PC-3 (cell line): ENCODE measurements around the gene JAK3. TPM values are rescaled to one million over a fixed set of nuclear protein-coding genes. Genes with fewer than 3 reads are reported as not detected.

Experiments
- ATAC-seq: fragments of 200-7000 bp; cut with Tn5 transposase; 2 replicates; pipeline ENCODE4 v1.9.1; 2020; ENCODE audit warnings: mild to moderate bottlenecking, moderate library complexity
- BruUV-seq: library from RNA; stranded (reverse); fragments of 400-500 nt; replicated peaks from 2 replicates; lab custom pipeline; 2021; lab: Mats Ljungman, UMichigan
- CTCF ChIA-PET: fragments of 300-600 bp; sonication (Branson Sonifier 250); formaldehyde crosslinking; loops from one replicate; lab custom pipeline; 2022; ENCODE audit warnings: antibody characterized with exemption; lab: Charles Lee
- POLR2A ChIA-PET: fragments of 300-600 bp; sonication (Branson Sonifier 250); formaldehyde crosslinking; loops from one replicate; lab custom pipeline; 2022; ENCODE audit warnings: antibody characterized with exemption; ENCODE audit not compliant: unreplicated experiment; lab: Charles Lee
- DNase-seq: peaks from one replicate; pipeline ENCODE4 v3.0.0-alpha.2; 2015
- H2AFZ ChIP-seq: fragments of 300-600 bp; sonication (generic); 2 replicates; pipeline ENCODE4 v1.6.0; 2016; ENCODE audit warnings: antibody characterized with exemption, low read length
- H3F3A ChIP-seq: fragments of 300-600 bp; sonication (generic); one replicate; pipeline ENCODE4 v1.6.0; 2017; ENCODE audit warnings: antibody characterized with exemption, low read length, control low read depth, mild to moderate bottlenecking; ENCODE audit not compliant: unreplicated experiment
- H3K27ac ChIP-seq: fragments of 300-600 bp; sonication (generic); 2 replicates; pipeline ENCODE4 v1.5.1; 2016; ENCODE audit warnings: mild to moderate bottlenecking, low read length
- H3K27me3 ChIP-seq: fragments of 300-600 bp; sonication (generic); 2 replicates; pipeline ENCODE4 v1.6.1; 2016; ENCODE audit warnings: low read length, mixed read lengths
- H3K36me3 ChIP-seq: fragments of 300-600 bp; sonication (generic); 2 replicates; pipeline ENCODE4 v1.6.1; 2016; ENCODE audit warnings: low read depth, mixed run types, low read length, mixed read lengths
- H3K4me1 ChIP-seq: fragments of 300-600 bp; sonication (generic); 2 replicates; pipeline ENCODE4 v1.5.1; 2016; ENCODE audit warnings: low read length; ENCODE audit not compliant: insufficient read depth
- H3K4me2 ChIP-seq: fragments of 300-600 bp; sonication (generic); 2 replicates; pipeline ENCODE4 v1.6.0; 2016; ENCODE audit warnings: low read length
- H3K4me3 ChIP-seq: fragments of 300-600 bp; sonication (generic); 2 replicates; pipeline ENCODE4 v1.5.1; 2016; ENCODE audit warnings: mild to moderate bottlenecking, low read length, mixed read lengths
- H3K79me2 ChIP-seq: fragments of 300-600 bp; sonication (generic); 2 replicates; pipeline ENCODE4 v1.6.1; 2017; ENCODE audit warnings: low read length, mixed read lengths
- H3K9ac ChIP-seq: fragments of 300-600 bp; sonication (generic); 2 replicates; pipeline ENCODE4 v1.6.0; 2016; ENCODE audit warnings: mild to moderate bottlenecking, low read length
- H3K9me2 ChIP-seq: fragments of 300-600 bp; sonication (generic); replicated peaks from 2 replicates; pipeline ENCODE4 v1.6.1; 2016; ENCODE audit warnings: mixed run types, low read length, mixed read lengths
- H3K9me3 ChIP-seq: fragments of 300-600 bp; sonication (generic); 2 replicates; pipeline ENCODE4 v1.6.1; 2016; ENCODE audit warnings: low read length, mixed read lengths
- H4K20me1 ChIP-seq: fragments of 300-600 bp; sonication (generic); 2 replicates; pipeline ENCODE4 v1.6.1; 2016; ENCODE audit warnings: low read length, mixed read lengths
- CTCF ChIP-seq: fragments of 300-600 bp; sonication (generic); conservative IDR thresholded peaks from 2 replicates; pipeline ENCODE4 v1.5.1; 2017; ENCODE audit warnings: antibody characterized with exemption, low read depth, mild to moderate bottlenecking, low read length
- EZH2 ChIP-seq: fragments of 300-600 bp; sonication (generic); IDR thresholded peaks from one replicate; pipeline ENCODE4 v1.6.1; 2017; ENCODE audit warnings: antibody characterized with exemption, mild to moderate bottlenecking, low read length; ENCODE audit not compliant: unreplicated experiment
- EZH2phosphoT487 ChIP-seq: fragments of 300-600 bp; sonication (generic); IDR thresholded peaks from 2 replicates; pipeline ENCODE4 v1.6.1; 2018; ENCODE audit warnings: mild to moderate bottlenecking, antibody characterized with exemption, low read length, borderline replicate concordance
- intact Hi-C: fragments of 100-400 bp; cut with micrococcal nuclease; formaldehyde crosslinking; loops from 2 replicates; pipeline ENCODE4 v1.9.0; 2023
- total RNA-seq: library from RNA; depleted of rRNA; stranded (reverse); fragments of >200 nt; gene quantifications from 2 replicates; pipeline ENCODE4 v1.2.3, GENCODE V29; 2014

The JAK3 gene
- total RNA-seq, 1 experiment from 2014 or later, result 1.5 TPM

- Histone ChIP-seq H2AFZ (no peak overlapping the region), H3K9ac (no peak overlapping the region), H3K4me3 (no peak overlapping the region), H3K79me2 (no peaks in the 10 kb centered on the region), H3K9me2 (no peaks in the 10 kb centered on the region), H3F3A (no peaks in the 10 kb centered on the region), H3K4me1 (no peaks in the 10 kb centered on the region), H3K4me2 (no peak overlapping the region), H3K27me3 (no peaks in the 10 kb centered on the region), H3K27ac (no peak overlapping the region), H4K20me1 (no peaks in the 10 kb centered on the region), H3K36me3 (no peaks in the 10 kb centered on the region), H3K9me3 (no peaks in the 10 kb centered on the region)
- no peak for ATAC-seq
- intact Hi-C loops, result no loop called here
- ChIA-PET POLR2A (no interaction called here), CTCF (interaction anchor here (1.2 kb wide), 1 partner anchor 20 kb away, joined by 5 read pairs; the partner anchor contains the start of gene RPL18A)
- DNase-seq, result no peak
- no peak for TF ChIP-seq EZH2
- TF ChIP-seq CTCF, result no peak
- no peak for TF ChIP-seq EZH2phosphoT487
- no TSS peak for BruUV-seq
Observed at GRCh38 chr19:17879466-17879865, 31.7 kb upstream of the JAK3 start.

GRCh38 chr19:17877696-17878095 lies 29.9 kb upstream of the JAK3 start:
- ChIA-PET POLR2A (no interaction called here), CTCF (no interaction called here)
- DNase-seq (no peak), ATAC-seq (no peak)
- Histone ChIP-seq H3K4me1 (peaks cover 5% of the 10 kb centered on the region; the same call in 1 of the 2 replicates), H3K27me3 (no peaks in the 10 kb centered on the region), H3K27ac (no peak overlapping the region), H3K9me3 (no peaks in the 10 kb centered on the region), H3K79me2 (no peaks in the 10 kb centered on the region), H4K20me1 (no peaks in the 10 kb centered on the region), H3F3A (no peaks in the 10 kb centered on the region), H3K4me3 (no peak overlapping the region), H2AFZ (no peak overlapping the region), H3K4me2 (no peak overlapping the region), H3K36me3 (no peaks in the 10 kb centered on the region), H3K9me2 (no peaks in the 10 kb centered on the region), H3K9ac (no peak overlapping the region)
- no TSS peak for BruUV-seq
- intact Hi-C loops, result no loop called here
- TF ChIP-seq EZH2phosphoT487 (no peak), EZH2 (no peak), CTCF (no peak)

- ATAC-seq (no peak), DNase-seq (no peak)
- intact Hi-C loops, result loop anchor here (5.0 kb wide), 1 partner anchor 123 kb away; no protein-coding TSS in a partner anchor
- ChIA-PET CTCF (interaction anchor here (0.6 kb wide), 1 partner anchor 16 kb away, joined by 6 read pairs; no protein-coding TSS in a partner anchor), POLR2A (no interaction called here)
- H2AFZ ChIP-seq, result no peak overlapping the region
- H3K9me3 ChIP-seq, result no peaks in the 10 kb centered on the region
- TF ChIP-seq EZH2phosphoT487 (no peak), CTCF (no peak), EZH2 (no peak)
- H3K9me2 ChIP-seq, result no peaks in the 10 kb centered on the region
- no TSS peak for BruUV-seq
- no peaks in the 10 kb centered on the region for H3F3A ChIP-seq
- H3K4me1 ChIP-seq, result peaks cover 5% of the 10 kb centered on the region; the same call in 1 of the 2 replicates
- H3K79me2 ChIP-seq, result no peaks in the 10 kb centered on the region
- H3K27ac ChIP-seq, result no peak overlapping the region
- H3K9ac ChIP-seq, result no peak overlapping the region
- H3K36me3 ChIP-seq, result no peaks in the 10 kb centered on the region
- no peak overlapping the region for H3K4me3 ChIP-seq
- H3K27me3 ChIP-seq, result 0 out of 2 replicates have a peak, but pooled peaks cover 12% of the 10 kb centered on the region
- no peaks in the 10 kb centered on the region for H4K20me1 ChIP-seq
- H3K4me2 ChIP-seq, result no peak overlapping the region
Observed at GRCh38 chr19:17874758-17875135, 27.0 kb upstream of the JAK3 start.
